Measurements from ENCODE around the gene MXI1. TPM values are rescaled to one million over a fixed set of nuclear protein-coding genes. Genes with fewer than 3 reads are reported as not detected.

Gene MXI1
- total and polyA plus RNA-seq, 2 experiments from 2014 or later, result 5.1 to 8.5 TPM

GRCh38 chr10:110310741-110311140 lies 103.3 kb downstream of the MXI1 start:
- DNase-seq (ENCODE audit: low spot score), result no peak
- TF ChIP-seq JUNB (IDR thresholded peaks at IDR 0.05; ENCODE audit: unreplicated experiment) (no peak), ZNF114 (CRISPR knock-in tag; IDR thresholded peaks at IDR 0.05) (no peak), CREB1 (CRISPR knock-in tag; IDR thresholded peaks at IDR 0.05; ENCODE audit: low read depth) (no peak), STAT1 (IDR thresholded peaks at IDR 0.05; ENCODE audit: unreplicated experiment) (no peak), CTCF (conservative IDR thresholded peaks at IDR 0.05; ENCODE audit: low read depth in 2 of 2) (no peak), EZH2phosphoT487 (IDR thresholded peaks at IDR 0.05; ENCODE audit: unreplicated experiment) (no peak), ZNF462 (CRISPR knock-in tag; IDR thresholded peaks at IDR 0.05) (no peak), ETS1 (IDR thresholded peaks at IDR 0.05) (no peak), EZH2 (IDR thresholded peaks at IDR 0.05; ENCODE audit: low read depth, unreplicated experiment) (no peak), REST (IDR thresholded peaks at IDR 0.05; ENCODE audit: unreplicated experiment) (no peak)
- no peak overlapping the region for H3K27ac ChIP-seq (ENCODE audit: low read depth)
- H3K4me3 ChIP-seq, result no peak overlapping the region
- H3K27ac Mint-ChIP-seq, result no peak overlapping the region
- no peaks in the 10 kb centered on the region for H3K27me3 ChIP-seq (ENCODE audit: insufficient read depth)
- H3K9me2 ChIP-seq (ENCODE audit: insufficient read depth), result no peaks in the 10 kb centered on the region
- no peaks in the 10 kb centered on the region for H3K36me3 ChIP-seq (ENCODE audit: insufficient read depth)
- no peaks in the 10 kb centered on the region for H3K9me3 Mint-ChIP-seq
- peaks cover 20% of the 10 kb centered on the region for H3K4me1 Mint-ChIP-seq
- no peak for ATAC-seq
- no peaks in the 10 kb centered on the region for H3K79me2 ChIP-seq (replicated peaks; ENCODE audit: insufficient read depth)
- no peak overlapping the region for H3K4me2 ChIP-seq
- no peaks in the 10 kb centered on the region for H4K20me1 ChIP-seq (replicated peaks; ENCODE audit: insufficient read depth)
- no peaks in the 10 kb centered on the region for H3F3A ChIP-seq (replicated peaks; ENCODE audit: low read depth)
- no peak overlapping the region for H3K4me3 Mint-ChIP-seq
- H2AFZ ChIP-seq, result no peak overlapping the region
- H3K36me3 Mint-ChIP-seq (ENCODE audit: low read depth), result no peaks in the 10 kb centered on the region
- H3K4me1 ChIP-seq (ENCODE audit: insufficient read depth), result peaks cover 5% of the 10 kb centered on the region; the same call in 1 of the 2 replicates
- H3K27me3 Mint-ChIP-seq (ENCODE audit: insufficient read depth, low read depth, poor library complexity), result no peaks in the 10 kb centered on the region

Measured in GM23338 (cell line).